H1 (cell line): ENCODE measurements around the gene OXSR1.

Experiments
- CEBPB ChIP-seq: IDR thresholded peaks from 2 replicates; pipeline ENCODE4 v1.6.1; 2012; ENCODE audit warnings: low read depth, low read length
- EZH2 ChIP-seq: fragments of 200-600 bp; sonication (generic); IDR thresholded peaks from 2 replicates; pipeline ENCODE4 v1.7.1; 2012; ENCODE audit warnings: low read depth, mild to moderate bottlenecking, moderate library complexity, low read length, inconsistent platforms; ENCODE audit not compliant: severe bottlenecking
- GABPA ChIP-seq: IDR thresholded peaks from 2 replicates; pipeline ENCODE4 v1.6.1; 2011; ENCODE audit warnings: mild to moderate bottlenecking, low read length, moderate library complexity, borderline replicate concordance; ENCODE audit not compliant: insufficient read depth
- HDAC2 ChIP-seq, 2 experiments: fragments of 300-600 bp in 1 of 2; sonication (generic) in 1 of 2; IDR thresholded peaks; 2 replicates each; pipeline ENCODE4 v1.6.1; 2011 to 2012; ENCODE audit warnings: low read depth in 2 of 2, low read length in 2 of 2, mild to moderate bottlenecking in 2 of 2, moderate library complexity in 2 of 2, borderline replicate concordance in 1 of 2, inconsistent platforms in 1 of 2
- KDM1A ChIP-seq: fragments of 200-600, 300-600 bp; sonication (generic); IDR thresholded peaks from 2 replicates; pipeline ENCODE4 v1.7.1; 2016; ENCODE audit warnings: mild to moderate bottlenecking, low read length, borderline replicate concordance
- MAFK ChIP-seq: IDR thresholded peaks from 2 replicates; pipeline ENCODE4 v1.6.1; 2012; ENCODE audit warnings: low read depth, mild to moderate bottlenecking, improper control_type of control experiment, low read length
- POLR2A ChIP-seq, 2 experiments: IDR thresholded peaks; 1 replicate in 1 of 2; 2 replicates in 1 of 2; pipeline ENCODE4 v1.6.1; 2011; ENCODE audit warnings: low read depth in 2 of 2, low read length in 2 of 2, mild to moderate bottlenecking in 2 of 2; ENCODE audit errors: control extremely low read depth in 1 of 2
- RXRA ChIP-seq: IDR thresholded peaks from 2 replicates; pipeline ENCODE4 v1.6.1; 2011; ENCODE audit warnings: low read depth, mild to moderate bottlenecking, low read length, moderate library complexity; ENCODE audit not compliant: insufficient read depth
- SP1 ChIP-seq: IDR thresholded peaks from 2 replicates; pipeline ENCODE4 v1.6.1; 2011; ENCODE audit warnings: low read depth, low read length
- TAF1 ChIP-seq: IDR thresholded peaks from 2 replicates; pipeline ENCODE4 v1.6.1; 2011; ENCODE audit warnings: mild to moderate bottlenecking, low read depth, low read length
- TF ChIP-seq, protein P1 (sequence below), 3 experiments: IDR thresholded peaks; 1 replicate in 2 of 3; 2 replicates in 1 of 3; pipeline versions ENCODE4 v1.5.1 to v1.6.1; 2011; ENCODE audit warnings: low read length in 3 of 3, mild to moderate bottlenecking in 3 of 3, inconsistent platforms in 2 of 3, low read depth in 1 of 3, moderate library complexity in 1 of 3; ENCODE audit not compliant: insufficient read depth in 1 of 3; ENCODE audit errors: control extremely low read depth in 1 of 3
- TF ChIP-seq, protein P2 (sequence below): IDR thresholded peaks from 2 replicates; pipeline ENCODE4 v1.6.1; 2012; ENCODE audit warnings: low read length, inconsistent platforms

- TF ChIP-seq POLR2A (IDR thresholded peaks at IDR 0.05; ENCODE audit: control extremely low read depth in 1 of 2, low read depth in 2 of 2, low read length in 2 of 2) (no peak), GABPA (no peak), TAF1 (no peak), SP1 (no peak), RXRA (no peak), HDAC2 (IDR thresholded peaks at IDR 0.05; ENCODE audit: borderline replicate concordance in 1 of 2, low read depth in 2 of 2, low read length in 2 of 2) (no peak), MAFK (no peak), KDM1A (no peak), CEBPB (no peak), EZH2 (no peak)
- TF ChIP-seq, protein P1, sequence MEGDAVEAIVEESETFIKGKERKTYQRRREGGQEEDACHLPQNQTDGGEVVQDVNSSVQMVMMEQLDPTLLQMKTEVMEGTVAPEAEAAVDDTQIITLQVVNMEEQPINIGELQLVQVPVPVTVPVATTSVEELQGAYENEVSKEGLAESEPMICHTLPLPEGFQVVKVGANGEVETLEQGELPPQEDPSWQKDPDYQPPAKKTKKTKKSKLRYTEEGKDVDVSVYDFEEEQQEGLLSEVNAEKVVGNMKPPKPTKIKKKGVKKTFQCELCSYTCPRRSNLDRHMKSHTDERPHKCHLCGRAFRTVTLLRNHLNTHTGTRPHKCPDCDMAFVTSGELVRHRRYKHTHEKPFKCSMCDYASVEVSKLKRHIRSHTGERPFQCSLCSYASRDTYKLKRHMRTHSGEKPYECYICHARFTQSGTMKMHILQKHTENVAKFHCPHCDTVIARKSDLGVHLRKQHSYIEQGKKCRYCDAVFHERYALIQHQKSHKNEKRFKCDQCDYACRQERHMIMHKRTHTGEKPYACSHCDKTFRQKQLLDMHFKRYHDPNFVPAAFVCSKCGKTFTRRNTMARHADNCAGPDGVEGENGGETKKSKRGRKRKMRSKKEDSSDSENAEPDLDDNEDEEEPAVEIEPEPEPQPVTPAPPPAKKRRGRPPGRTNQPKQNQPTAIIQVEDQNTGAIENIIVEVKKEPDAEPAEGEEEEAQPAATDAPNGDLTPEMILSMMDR (IDR thresholded peaks at IDR 0.05; ENCODE audit: control extremely low read depth in 1 of 3, insufficient read depth in 1 of 3, low read depth in 1 of 3, low read length in 3 of 3), result no peak
- TF ChIP-seq, protein P2, sequence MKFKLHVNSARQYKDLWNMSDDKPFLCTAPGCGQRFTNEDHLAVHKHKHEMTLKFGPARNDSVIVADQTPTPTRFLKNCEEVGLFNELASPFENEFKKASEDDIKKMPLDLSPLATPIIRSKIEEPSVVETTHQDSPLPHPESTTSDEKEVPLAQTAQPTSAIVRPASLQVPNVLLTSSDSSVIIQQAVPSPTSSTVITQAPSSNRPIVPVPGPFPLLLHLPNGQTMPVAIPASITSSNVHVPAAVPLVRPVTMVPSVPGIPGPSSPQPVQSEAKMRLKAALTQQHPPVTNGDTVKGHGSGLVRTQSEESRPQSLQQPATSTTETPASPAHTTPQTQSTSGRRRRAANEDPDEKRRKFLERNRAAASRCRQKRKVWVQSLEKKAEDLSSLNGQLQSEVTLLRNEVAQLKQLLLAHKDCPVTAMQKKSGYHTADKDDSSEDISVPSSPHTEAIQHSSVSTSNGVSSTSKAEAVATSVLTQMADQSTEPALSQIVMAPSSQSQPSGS, result no peak
These were observed 102.3 kb downstream of the OXSR1 start for GRCh38 chr3:38267662-38268061.
